HG02870 (cell line): ENCODE data around the gene ENTPD6.
A peak's percentile ranks its signal among the peaks of the same experiment; 100 is the strongest.
"Not testable (repeated sequence)": the region's sequence is repeated elsewhere in the genome, so short reads cannot be mapped to it uniquely, and the experiment has no call there.

ENCODE experiments used
- ATAC-seq: cut with Tn5 transposase; IDR thresholded peaks from one replicate; pipeline ENCODE4 v1.9.1; 2021; ENCODE audit warnings: mild to moderate bottlenecking, moderate library complexity; ENCODE audit not compliant: unreplicated experiment

The ENTPD6 gene

GRCh38 chr20:25195014-25195961, at the start of gene ENTPD6:
Gene ENTPD6 (plus strand): TSS chr20:25195712. CDS start chr20:25206537, 10,825 bp downstream.
- ATAC-seq, result peak; percentile 68

- ATAC-seq, result no peak
Observed at GRCh38 chr20:25146976-25147375, 48.5 kb upstream of the ENTPD6 start.

DNA sequence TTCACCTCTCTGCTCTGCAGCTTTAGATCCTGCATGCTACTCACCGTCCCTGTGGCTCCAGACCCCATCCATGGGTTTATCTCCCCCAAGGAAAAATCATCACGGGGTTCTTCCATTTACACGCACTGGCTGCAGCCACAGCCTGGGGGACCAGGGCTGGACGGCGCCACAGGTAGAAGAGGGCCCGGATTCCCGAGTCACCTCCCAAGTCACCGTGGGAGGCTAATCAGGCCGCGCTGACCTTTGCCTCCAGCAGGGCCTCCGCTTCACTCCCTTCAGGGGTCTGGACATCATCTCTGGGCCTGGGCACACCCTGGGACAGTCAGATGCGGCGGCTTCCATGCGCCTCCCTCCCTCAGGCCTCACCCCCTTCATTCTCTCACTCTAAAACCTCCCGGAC, 47.8 kb upstream of the ENTPD6 start:
- no peak for ATAC-seq

GRCh38 chr20:25148181-25148981, 47.1 kb upstream of the ENTPD6 start:
- no peak for ATAC-seq

DNA sequence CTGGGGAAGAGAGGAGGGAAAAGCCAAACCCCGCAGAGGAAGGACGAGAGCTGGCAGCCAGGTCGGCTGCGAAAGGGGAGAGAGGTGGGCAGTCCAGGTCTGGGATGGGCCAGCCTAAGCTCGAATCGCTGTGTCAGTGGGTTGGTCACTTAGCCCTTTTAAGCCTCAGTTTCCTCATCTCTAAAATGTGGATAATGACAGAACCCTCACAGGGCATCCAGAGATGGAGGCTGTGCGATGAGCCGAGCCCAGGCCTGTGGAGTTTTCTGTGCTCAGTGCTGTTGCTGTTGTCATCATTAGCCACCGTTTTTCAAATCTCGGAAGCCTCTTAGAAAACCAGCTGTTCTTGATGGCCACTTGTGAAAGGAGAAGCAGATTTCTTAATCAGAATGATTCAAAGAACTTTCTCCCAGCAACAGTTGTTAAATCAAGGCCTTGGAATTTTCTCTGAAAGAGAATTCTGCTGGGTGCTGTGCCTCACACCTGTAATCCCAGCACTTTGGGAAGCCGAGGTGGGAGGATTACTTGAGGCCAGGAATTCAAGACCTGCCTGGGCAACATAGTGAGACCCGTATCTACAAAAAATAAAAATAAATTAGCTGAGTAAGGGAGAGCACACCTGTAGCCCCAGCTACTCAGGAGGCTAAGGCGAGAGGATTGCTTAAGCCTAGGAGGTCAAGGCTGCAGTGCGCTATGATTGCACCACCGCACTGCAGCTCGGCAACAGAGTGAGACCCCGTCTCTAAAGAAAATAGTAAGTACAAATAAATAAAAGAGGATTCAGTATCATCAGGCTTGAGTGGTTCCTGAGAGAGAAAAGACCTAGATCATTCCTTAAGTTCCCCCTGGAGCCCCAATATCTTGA, 46.3 kb upstream of the ENTPD6 start:
- ATAC-seq, result no peak

DNA sequence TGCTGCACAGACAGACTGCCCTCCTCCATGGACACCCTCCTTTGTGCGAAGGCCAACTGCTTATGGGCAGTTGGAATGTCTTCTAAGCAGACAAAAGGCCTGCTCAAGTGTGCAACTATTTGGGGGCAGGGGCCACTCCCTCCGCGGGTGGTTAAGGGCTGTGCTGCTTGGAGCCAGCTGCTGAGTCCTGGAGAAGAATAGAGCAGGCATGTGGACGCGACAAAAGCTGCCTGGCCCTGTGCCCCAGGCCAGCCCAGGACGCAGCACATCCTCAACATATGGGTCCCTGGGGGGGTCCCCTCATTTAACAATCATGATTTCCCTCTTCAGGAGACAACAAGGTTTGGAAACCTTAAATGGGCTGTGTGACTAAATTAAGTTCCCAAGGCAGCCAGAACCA, 45.5 kb upstream of the ENTPD6 start:
- no peak for ATAC-seq

DNA sequence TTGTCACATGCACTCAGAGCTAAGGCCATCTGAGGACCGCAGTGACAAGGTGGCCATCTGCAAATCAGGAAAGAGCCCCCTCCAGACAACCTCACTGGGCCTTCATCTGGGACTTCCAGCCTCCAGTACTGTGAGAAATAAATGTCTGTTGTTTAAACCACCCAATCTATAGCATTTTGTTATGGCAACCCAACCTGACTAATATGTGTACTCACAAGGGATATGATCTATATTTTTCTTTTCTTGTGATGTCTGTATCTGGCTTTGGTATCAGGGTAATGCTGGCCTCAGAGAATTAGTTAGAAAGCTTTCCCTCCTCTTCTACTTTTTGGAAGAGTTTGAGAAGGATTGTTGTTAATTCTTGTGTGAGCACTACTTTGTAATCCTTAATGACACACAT, 37.5 kb upstream of the ENTPD6 start:
- no peak for ATAC-seq

GRCh38 chr20:25160467-25160866, 35.0 kb upstream of the ENTPD6 start:
- peak; percentile 92 for ATAC-seq

DNA sequence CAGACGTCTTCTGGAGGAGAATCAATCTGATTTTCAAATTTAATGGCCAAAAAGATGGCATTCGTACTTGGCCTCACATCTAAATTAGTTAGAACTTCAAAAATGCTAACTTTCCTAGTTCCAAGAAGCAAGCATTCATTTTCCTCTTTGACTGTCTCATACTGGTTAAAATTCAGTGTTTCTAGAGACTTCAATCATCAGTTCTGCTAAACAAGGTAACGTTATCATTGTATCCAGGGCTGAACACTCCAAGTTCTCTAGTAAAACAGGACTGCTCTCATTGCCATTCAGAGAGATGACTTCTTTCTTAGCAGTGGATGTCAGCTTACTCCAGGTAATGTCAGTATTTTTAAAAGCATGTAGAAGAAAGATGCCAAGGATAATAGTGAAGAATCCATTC, 34.6 kb upstream of the ENTPD6 start:
- no peak for ATAC-seq

GRCh38 chr20:25165128-25165527, 30.4 kb upstream of the ENTPD6 start:
- no peak for ATAC-seq

DNA sequence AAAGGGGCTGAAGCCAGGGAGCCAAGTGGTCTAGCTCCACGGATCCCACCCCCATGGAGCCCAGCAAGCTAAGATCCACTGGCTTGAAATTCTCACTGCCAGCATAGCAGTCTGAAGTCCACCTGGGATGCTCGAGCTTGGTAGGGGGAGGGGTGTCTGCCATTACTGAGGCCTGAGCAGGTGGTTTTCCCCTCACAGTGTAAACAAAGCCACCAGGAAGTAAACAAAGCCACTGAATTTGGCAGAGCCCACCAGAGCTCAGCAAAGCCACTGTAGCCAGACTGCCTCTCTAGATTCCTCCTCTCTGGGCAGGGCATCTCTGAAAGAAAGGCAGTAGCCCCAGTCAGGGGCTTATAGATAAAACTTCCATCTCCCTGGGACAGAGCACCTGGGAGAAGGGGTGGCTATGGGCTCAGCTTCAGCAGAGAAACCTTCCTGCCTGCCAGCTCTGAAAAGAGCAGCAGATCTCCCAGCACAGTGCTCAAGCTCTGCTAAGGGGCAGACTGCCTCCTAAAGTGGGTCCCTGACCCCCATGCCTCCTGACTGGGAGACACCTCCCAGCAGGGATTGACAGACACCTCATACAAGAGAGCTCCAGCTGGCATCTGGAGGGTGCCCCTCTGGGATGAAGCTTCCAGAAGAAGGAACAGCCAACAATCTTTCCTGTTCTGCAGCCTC, 29.3 kb upstream of the ENTPD6 start:
- ATAC-seq, result not testable (repeated sequence)

DNA sequence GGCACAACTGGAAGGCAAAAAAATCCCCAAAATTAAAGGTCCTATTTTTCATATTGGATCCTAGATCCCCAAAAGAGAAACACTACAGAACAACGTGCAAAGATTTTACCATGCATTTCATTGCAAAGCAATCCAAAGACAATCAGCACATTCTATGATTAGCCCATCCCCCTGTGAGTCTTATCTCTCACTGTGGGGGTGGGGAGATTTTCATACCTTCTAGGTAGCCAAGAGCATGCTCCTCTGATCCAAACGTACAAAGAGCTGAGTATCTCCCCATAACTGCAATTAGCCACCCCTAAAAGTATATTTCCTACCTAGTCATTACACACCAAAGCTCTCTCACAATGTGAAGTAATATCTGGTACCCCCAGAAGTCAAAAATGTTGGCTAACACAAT, 22.2 kb upstream of the ENTPD6 start:
- ATAC-seq, result no peak

- no peak for ATAC-seq
Observed at GRCh38 chr20:25173886-25174308, 21.6 kb upstream of the ENTPD6 start.

GRCh38 chr20:25176184-25176583, 19.3 kb upstream of the ENTPD6 start:
- no peak for ATAC-seq

DNA sequence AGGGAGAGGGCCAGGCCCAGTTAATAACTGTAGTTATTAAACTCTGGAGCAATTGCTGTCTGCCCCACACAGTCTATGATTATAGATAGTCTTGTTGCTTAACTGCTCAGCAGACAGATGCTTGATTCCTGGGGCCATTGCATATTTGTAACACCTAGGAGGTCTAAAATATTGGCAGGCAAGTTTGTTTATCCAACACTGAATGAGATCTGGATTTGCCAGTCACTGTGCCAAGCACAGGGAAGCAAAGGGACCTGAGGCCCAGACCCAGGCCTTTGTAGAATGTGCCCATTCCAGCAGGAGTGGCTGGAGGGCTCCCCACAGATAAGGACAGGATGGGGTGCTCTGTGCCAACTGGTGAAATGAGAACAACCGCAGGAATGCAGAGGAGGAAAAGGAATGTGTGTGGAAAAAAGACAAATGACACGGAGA, 17.6 kb upstream of the ENTPD6 start:
- no peak for ATAC-seq

DNA sequence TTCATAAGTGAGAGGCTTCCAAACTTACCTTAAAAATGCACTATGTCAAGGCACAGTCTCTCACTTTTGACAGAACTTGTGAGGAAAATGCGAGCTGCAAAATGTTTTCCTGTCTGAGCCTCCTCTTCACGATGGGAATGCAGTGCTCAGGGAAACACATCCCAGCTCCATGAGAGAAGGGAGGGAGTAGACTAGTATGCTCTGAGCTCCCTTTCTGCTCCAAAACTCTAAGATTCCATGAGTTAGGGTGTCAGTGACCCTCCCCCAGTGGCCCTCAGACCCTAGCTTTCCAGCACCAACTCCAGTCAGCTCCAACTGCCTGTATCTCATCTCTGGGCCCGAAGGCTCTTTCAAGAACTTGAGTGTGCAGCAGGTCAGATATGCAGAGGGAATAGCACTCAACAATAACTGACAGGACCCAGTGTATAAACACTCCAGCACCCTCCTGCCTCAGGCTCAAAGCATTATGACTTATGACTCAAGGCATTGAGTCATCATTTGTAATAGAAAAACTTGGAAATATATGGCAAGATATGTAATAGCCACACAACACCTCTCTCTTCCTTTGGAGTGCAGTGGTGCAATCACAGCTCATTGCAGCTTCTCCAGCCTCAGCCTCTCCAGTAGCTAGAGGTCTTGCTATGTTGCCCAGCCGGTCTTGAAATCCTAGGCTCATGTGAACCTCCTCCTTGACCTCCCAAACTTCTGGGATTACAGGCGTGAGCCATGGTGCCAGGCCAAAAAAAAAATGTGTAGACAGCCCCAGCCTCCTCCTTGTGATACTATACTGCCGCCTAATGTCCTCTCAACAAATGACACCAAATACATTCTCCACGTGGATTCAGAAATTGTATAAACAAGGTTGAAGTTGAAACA, 16.7 kb upstream of the ENTPD6 start:
- no peak for ATAC-seq

DNA sequence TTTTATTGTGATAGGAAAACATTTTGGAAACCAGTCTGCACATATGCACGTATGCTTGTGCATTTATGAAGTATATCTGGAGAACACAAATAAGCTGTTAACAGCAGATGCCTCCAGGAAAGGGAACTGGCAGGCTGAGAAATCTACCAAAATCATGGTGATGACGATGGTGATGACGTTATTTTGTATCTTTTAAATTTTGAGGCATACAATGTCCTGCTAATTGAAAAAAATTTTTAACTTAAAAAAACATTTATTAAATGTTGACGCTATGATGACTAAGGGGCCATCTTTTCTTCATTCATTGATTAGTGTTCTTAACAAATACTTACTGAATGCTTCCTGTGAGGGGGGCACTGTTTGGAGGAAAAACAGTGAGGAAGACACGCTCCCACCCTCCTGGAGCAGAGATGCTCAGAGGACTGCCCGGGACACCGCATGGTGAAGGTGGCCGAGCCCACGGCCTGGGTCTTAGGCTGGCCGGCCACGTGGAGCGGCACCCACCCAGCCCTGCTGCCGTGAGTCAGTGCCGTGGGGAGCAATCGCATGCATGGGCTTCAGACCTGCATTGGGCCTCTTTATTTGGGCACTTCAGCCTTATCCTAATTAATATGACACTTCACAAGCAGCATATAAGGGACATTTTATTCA, 15.9 kb upstream of the ENTPD6 start:
- ATAC-seq, result no peak

GRCh38 chr20:25184391-25184790, 11.1 kb upstream of the ENTPD6 start:
- ATAC-seq, result not testable (repeated sequence)

DNA sequence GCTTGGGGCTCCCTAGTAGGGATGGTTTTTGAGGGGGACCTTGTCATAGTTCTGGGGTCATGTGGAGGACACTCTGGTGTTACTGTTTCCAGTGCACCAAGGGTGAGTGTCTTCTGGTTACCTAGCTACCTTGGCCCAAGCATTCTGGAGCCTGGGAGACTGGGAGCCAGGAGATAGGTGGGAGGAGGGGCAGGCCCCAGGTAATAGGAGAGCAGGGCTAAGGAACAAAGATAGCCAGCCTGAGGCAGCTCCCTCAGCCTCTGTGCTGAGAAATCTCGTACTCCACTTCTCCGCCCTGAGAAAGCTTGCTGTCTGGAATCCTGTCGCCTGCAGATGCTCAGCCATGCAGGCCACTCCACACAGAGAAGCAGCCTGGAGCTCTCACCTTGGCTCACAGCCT, 8.3 kb upstream of the ENTPD6 start:
- no peak for ATAC-seq
